ENCODE data around the gene ACTR1A. TPM values are rescaled to one million over a fixed set of nuclear protein-coding genes. Genes with fewer than 3 reads are reported as not detected.
A peak's percentile ranks its signal among the peaks of the same experiment; 100 is the strongest.

The ACTR1A gene
- total and polyA plus RNA-seq, 9 of the 15 experiments (the other 6 are each of a cell fraction or from before 2014, with no cell fraction given) = 36.3 to 77.2 (median 49.6) TPM

GRCh38 chr10:102455893-102456471, 46.5 kb downstream of the ACTR1A start (continued):
- TF ChIP-seq, protein P1, sequence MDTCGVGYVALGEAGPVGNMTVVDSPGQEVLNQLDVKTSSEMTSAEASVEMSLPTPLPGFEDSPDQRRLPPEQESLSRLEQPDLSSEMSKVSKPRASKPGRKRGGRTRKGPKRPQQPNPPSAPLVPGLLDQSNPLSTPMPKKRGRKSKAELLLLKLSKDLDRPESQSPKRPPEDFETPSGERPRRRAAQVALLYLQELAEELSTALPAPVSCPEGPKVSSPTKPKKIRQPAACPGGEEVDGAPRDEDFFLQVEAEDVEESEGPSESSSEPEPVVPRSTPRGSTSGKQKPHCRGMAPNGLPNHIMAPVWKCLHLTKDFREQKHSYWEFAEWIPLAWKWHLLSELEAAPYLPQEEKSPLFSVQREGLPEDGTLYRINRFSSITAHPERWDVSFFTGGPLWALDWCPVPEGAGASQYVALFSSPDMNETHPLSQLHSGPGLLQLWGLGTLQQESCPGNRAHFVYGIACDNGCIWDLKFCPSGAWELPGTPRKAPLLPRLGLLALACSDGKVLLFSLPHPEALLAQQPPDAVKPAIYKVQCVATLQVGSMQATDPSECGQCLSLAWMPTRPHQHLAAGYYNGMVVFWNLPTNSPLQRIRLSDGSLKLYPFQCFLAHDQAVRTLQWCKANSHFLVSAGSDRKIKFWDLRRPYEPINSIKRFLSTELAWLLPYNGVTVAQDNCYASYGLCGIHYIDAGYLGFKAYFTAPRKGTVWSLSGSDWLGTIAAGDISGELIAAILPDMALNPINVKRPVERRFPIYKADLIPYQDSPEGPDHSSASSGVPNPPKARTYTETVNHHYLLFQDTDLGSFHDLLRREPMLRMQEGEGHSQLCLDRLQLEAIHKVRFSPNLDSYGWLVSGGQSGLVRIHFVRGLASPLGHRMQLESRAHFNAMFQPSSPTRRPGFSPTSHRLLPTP (IDR thresholded peaks at IDR 0.05; ENCODE audit: borderline replicate concordance, extremely low read depth, insufficient read length) = no peak
- TF ChIP-seq TAL1 (IDR thresholded peaks at IDR 0.05) (peak; percentile 55), U2AF2 (optimal IDR thresholded peaks at IDR 0.05; ENCODE audit: low read depth, low read length) (no peak), OTX1 (CRISPR knock-in tag; IDR thresholded peaks at IDR 0.05) (no peak), ZNF766 (CRISPR knock-in tag; conservative IDR thresholded peaks at IDR 0.05) (peak; percentile 76), SP1 (CRISPR knock-in tag; IDR thresholded peaks at IDR 0.05) (no peak), RBM34 (IDR thresholded peaks at IDR 0.05; ENCODE audit: borderline replicate concordance, insufficient read depth, low read length) (no peak), LCOR (CRISPR knock-in tag; IDR thresholded peaks at IDR 0.05) (0 out of 2 replicates have a peak, but pooled peaks have one; percentile 57), TFAP4 (CRISPR knock-in tag; IDR thresholded peaks at IDR 0.05; ENCODE audit: borderline replicate concordance) (no peak), BRF1 (IDR thresholded peaks at IDR 0.05; ENCODE audit: borderline replicate concordance, extremely low read depth, insufficient read length) (no peak), NFE2L1 (tag; IDR thresholded peaks at IDR 0.05; ENCODE audit: borderline replicate concordance, low read depth) (no peak), NCOA6 (IDR thresholded peaks at IDR 0.05) (no peak), SMARCE1 (IDR thresholded peaks at IDR 0.05) (peak; percentile 84), RFX1 (IDR thresholded peaks at IDR 0.05) (no peak), ATF7 (IDR thresholded peaks at IDR 0.05) (peak; percentile 91), EGR1 (conservative IDR thresholded peaks at IDR 0.05) (no peak), ELF4 (CRISPR knock-in tag; IDR thresholded peaks at IDR 0.05) (peak; percentile 87), ZNF644 (tag; IDR thresholded peaks at IDR 0.05; ENCODE audit: low read depth) (peak; percentile 79), RAD21 (CRISPR knock-in tag; conservative IDR thresholded peaks at IDR 0.05 in 1 of 2, IDR thresholded peaks at IDR 0.05 in 1 of 2) (no peak), SIRT6 (IDR thresholded peaks at IDR 0.05; ENCODE audit: low read depth, low read length) (no peak), ARID2 (IDR thresholded peaks at IDR 0.05) (no peak), ATF2 (CRISPR knock-in tag; IDR thresholded peaks at IDR 0.05) (no peak), HNRNPUL1 (IDR thresholded peaks at IDR 0.05; ENCODE audit: low read length) (no peak)
- TF ChIP-seq, protein P2, sequence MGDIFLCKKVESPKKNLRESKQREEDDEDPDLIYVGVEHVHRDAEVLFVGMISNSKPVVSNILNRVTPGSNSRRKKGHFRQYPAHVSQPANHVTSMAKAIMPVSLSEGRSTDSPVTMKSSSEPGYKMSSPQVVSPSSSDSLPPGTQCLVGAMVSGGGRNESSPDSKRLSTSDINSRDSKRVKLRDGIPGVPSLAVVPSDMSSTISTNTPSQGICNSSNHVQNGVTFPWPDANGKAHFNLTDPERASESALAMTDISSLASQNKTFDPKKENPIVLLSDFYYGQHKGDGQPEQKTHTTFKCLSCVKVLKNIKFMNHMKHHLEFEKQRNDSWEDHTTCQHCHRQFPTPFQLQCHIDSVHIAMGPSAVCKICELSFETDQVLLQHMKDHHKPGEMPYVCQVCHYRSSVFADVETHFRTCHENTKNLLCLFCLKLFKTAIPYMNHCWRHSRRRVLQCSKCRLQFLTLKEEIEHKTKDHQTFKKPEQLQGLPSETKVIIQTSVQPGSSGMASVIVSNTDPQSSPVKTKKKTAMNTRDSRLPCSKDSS (IDR thresholded peaks at IDR 0.05; ENCODE audit: low read depth, partially characterized antibody) = no peak
